WTC11 (cell line): ENCODE results near the gene SSH3. TPM values are rescaled to one million over a fixed set of nuclear protein-coding genes. Genes with fewer than 3 reads are reported as not detected.

ENCODE experiments used
- ATAC-seq: fragments of 200-7000 bp; cut with Tn5 transposase; 2 replicates; pipeline ENCODE4 v1.10.0; 2021; ENCODE audit warnings: mild to moderate bottlenecking, moderate library complexity
- CTCF ChIA-PET: fragments of 300-600 bp; sonication (Branson Sonifier 250); formaldehyde crosslinking; loops from one replicate; lab custom pipeline; 2021; ENCODE audit warnings: antibody characterized with exemption; lab: Charles Lee
- POLR2A ChIA-PET: fragments of 350-600 bp; sonication (Branson Sonifier 250); formaldehyde crosslinking; loops from one replicate; lab custom pipeline; 2021; ENCODE audit warnings: antibody characterized with exemption; lab: Charles Lee
- DNase-seq: peaks from one replicate; pipeline ENCODE4 v3.0.0; 2021; ENCODE audit warnings: low spot score
- H3K27ac Mint-ChIP-seq: 2 replicates; pipeline ENCODE4 v1.8.0; 2021; ENCODE audit warnings: mixed read lengths
- H3K27me3 Mint-ChIP-seq: 2 replicates; pipeline ENCODE4 v1.8.0; 2021; ENCODE audit warnings: low read depth, mild to moderate bottlenecking, moderate library complexity, mixed read lengths
- H3K36me3 Mint-ChIP-seq: 2 replicates; pipeline ENCODE4 v1.8.0; 2021; ENCODE audit warnings: mixed read lengths
- H3K4me1 Mint-ChIP-seq: 2 replicates; pipeline ENCODE4 v1.8.0; 2022; ENCODE audit warnings: mixed read lengths
- H3K4me3 Mint-ChIP-seq: 2 replicates; pipeline ENCODE4 v1.8.0; 2021; ENCODE audit warnings: mild to moderate bottlenecking, moderate library complexity, mixed read lengths
- H3K9me3 Mint-ChIP-seq: 2 replicates; pipeline ENCODE4 v1.8.0; 2021; ENCODE audit warnings: mixed read lengths
- ATF1 ChIP-seq: sonication (generic); formaldehyde crosslinking; IDR thresholded peaks from 2 replicates; pipeline ENCODE4 v1.8.1; 2023; ENCODE audit warnings: mild to moderate bottlenecking, moderate library complexity, missing genetic modification reagents
- GABPB1 ChIP-seq: sonication (generic); formaldehyde crosslinking; IDR thresholded peaks from 2 replicates; pipeline ENCODE4 v1.8.1; 2023; ENCODE audit warnings: mild to moderate bottlenecking, missing genetic modification reagents
- JAZF1 ChIP-seq: fragments of 250-450 bp; sonication (Bioruptor Pico); IDR thresholded peaks from 2 replicates; pipeline ENCODE4 v1.9.0; 2021; ENCODE audit warnings: moderate library complexity, mild to moderate bottlenecking, inconsistent platforms
- MYBL2 ChIP-seq: sonication (generic); formaldehyde crosslinking; IDR thresholded peaks from 2 replicates; pipeline ENCODE4 v1.8.1; 2023; ENCODE audit warnings: mild to moderate bottlenecking, moderate library complexity, missing genetic modification reagents
- NR3C1 ChIP-seq: sonication (generic); formaldehyde crosslinking; conservative IDR thresholded peaks from 2 replicates; pipeline ENCODE4 v1.8.1; 2023; ENCODE audit warnings: low read depth, mild to moderate bottlenecking, missing genetic modification reagents
- RELA ChIP-seq: sonication (generic); formaldehyde crosslinking; IDR thresholded peaks from 2 replicates; pipeline ENCODE4 v1.8.1; 2022; ENCODE audit warnings: missing genetic modification reagents, mild to moderate bottlenecking, borderline replicate concordance
- TEAD4 ChIP-seq: sonication (generic); formaldehyde crosslinking; IDR thresholded peaks from 2 replicates; pipeline ENCODE4 v1.8.0; 2022; ENCODE audit warnings: mild to moderate bottlenecking, missing genetic modification reagents
- TP53 ChIP-seq: sonication (generic); formaldehyde crosslinking; IDR thresholded peaks from 2 replicates; pipeline ENCODE4 v1.8.1; 2023; ENCODE audit warnings: mild to moderate bottlenecking, missing genetic modification reagents
- ZNF121 ChIP-seq: sonication (generic); formaldehyde crosslinking; IDR thresholded peaks from 2 replicates; pipeline ENCODE4 v1.8.0; 2023; ENCODE audit warnings: missing genetic modification reagents
- ZNF396 ChIP-seq: fragments of 250-450 bp; sonication (Bioruptor Pico); IDR thresholded peaks from 2 replicates; pipeline ENCODE4 v1.8.0; 2021; ENCODE audit warnings: mild to moderate bottlenecking, moderate library complexity, borderline replicate concordance
- total RNA-seq: library from RNA; stranded (reverse); gene quantifications from 3 replicates; pipeline ENCODE4 v1.2.3, GENCODE V29; 2021
- TF ChIP-seq, protein P1 (sequence below): fragments of 250-450 bp; sonication (Bioruptor Pico); IDR thresholded peaks from 2 replicates; pipeline ENCODE4 v1.9.0; 2021; ENCODE audit warnings: mild to moderate bottlenecking
- TF ChIP-seq, protein P2 (sequence below): sonication (generic); formaldehyde crosslinking; conservative IDR thresholded peaks from 2 replicates; pipeline ENCODE4 v1.8.1; 2022; ENCODE audit warnings: mild to moderate bottlenecking, missing genetic modification reagents
- TF ChIP-seq, protein P3 (sequence below): sonication (generic); formaldehyde crosslinking; IDR thresholded peaks from 2 replicates; pipeline ENCODE4 v1.8.1; 2023; ENCODE audit warnings: mild to moderate bottlenecking, missing genetic modification reagents
- TF ChIP-seq, protein P4 (sequence below): sonication (generic); formaldehyde crosslinking; IDR thresholded peaks from 2 replicates; pipeline ENCODE4 v1.8.0; 2022; ENCODE audit warnings: missing genetic modification reagents
- TF ChIP-seq, protein P5 (sequence below): sonication (generic); formaldehyde crosslinking; IDR thresholded peaks from 2 replicates; pipeline ENCODE4 v1.8.1; 2022; ENCODE audit warnings: mild to moderate bottlenecking, moderate library complexity, missing genetic modification reagents
- TF ChIP-seq, protein P6 (sequence below): fragments of 250-450 bp; sonication (Bioruptor Pico); IDR thresholded peaks from 2 replicates; pipeline ENCODE4 v1.9.0; 2021; ENCODE audit warnings: mild to moderate bottlenecking
- TF ChIP-seq, protein P7 (sequence below): sonication (generic); formaldehyde crosslinking; IDR thresholded peaks from 2 replicates; pipeline ENCODE4 v1.8.1; 2023; ENCODE audit warnings: mild to moderate bottlenecking, moderate library complexity, missing genetic modification reagents

SSH3 gene
- total RNA-seq, 1 experiment from 2014 or later: 42.3 TPM

DNA sequence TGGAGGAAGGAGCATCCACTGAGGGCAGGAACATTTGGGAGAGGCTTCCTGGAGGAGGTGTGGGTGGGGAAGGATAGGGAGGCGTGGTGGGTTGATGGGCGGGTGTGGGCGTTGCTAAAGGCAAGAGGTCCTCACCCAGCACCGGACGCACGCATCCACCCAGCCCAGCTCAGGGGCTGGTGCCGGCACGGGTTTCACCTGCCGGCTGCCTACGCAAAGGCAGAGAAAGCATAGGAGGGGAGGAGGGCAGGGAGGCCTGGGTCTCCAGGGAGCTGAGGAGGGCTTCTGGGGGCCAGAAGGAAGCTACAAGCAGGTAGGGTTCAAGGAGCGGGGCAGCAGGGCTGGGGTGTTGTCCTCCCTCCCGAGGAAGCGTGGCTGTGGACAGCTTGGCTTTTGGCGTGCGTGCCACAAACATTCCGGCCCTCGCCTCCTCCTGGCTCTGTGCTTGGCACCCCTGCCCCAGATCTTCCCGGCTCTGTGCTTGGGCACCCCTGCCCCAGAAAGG, 7.8 kb downstream of the SSH3 start:
- Mint-ChIP-seq H3K27me3 (peaks cover 13% of the 10 kb centered on the region), H3K4me1 (no peaks in the 10 kb centered on the region), H3K36me3 (peaks cover 2% of the 10 kb centered on the region; the same call in 1 of the 2 replicates)
- CTCF ChIA-PET: interaction anchor here (0.5 to 1.7 kb wide), 5 partner anchors 9 to 751 kb away, joined by 3 to 6 read pairs (median 5); no protein-coding TSS in a partner anchor
- POLR2A ChIA-PET: no interaction called here
- TF ChIP-seq, protein P1, sequence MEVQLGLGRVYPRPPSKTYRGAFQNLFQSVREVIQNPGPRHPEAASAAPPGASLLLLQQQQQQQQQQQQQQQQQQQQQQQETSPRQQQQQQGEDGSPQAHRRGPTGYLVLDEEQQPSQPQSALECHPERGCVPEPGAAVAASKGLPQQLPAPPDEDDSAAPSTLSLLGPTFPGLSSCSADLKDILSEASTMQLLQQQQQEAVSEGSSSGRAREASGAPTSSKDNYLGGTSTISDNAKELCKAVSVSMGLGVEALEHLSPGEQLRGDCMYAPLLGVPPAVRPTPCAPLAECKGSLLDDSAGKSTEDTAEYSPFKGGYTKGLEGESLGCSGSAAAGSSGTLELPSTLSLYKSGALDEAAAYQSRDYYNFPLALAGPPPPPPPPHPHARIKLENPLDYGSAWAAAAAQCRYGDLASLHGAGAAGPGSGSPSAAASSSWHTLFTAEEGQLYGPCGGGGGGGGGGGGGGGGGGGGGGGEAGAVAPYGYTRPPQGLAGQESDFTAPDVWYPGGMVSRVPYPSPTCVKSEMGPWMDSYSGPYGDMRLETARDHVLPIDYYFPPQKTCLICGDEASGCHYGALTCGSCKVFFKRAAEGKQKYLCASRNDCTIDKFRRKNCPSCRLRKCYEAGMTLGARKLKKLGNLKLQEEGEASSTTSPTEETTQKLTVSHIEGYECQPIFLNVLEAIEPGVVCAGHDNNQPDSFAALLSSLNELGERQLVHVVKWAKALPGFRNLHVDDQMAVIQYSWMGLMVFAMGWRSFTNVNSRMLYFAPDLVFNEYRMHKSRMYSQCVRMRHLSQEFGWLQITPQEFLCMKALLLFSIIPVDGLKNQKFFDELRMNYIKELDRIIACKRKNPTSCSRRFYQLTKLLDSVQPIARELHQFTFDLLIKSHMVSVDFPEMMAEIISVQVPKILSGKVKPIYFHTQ (CRISPR knock-in tag): no peak
- TF ChIP-seq, protein P2, sequence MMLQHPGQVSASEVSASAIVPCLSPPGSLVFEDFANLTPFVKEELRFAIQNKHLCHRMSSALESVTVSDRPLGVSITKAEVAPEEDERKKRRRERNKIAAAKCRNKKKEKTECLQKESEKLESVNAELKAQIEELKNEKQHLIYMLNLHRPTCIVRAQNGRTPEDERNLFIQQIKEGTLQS (CRISPR knock-in tag): no peak
- no peak for TF ChIP-seq RELA (CRISPR knock-in tag)
- no peak for TF ChIP-seq JAZF1 (CRISPR knock-in tag)
- TF ChIP-seq, protein P3, sequence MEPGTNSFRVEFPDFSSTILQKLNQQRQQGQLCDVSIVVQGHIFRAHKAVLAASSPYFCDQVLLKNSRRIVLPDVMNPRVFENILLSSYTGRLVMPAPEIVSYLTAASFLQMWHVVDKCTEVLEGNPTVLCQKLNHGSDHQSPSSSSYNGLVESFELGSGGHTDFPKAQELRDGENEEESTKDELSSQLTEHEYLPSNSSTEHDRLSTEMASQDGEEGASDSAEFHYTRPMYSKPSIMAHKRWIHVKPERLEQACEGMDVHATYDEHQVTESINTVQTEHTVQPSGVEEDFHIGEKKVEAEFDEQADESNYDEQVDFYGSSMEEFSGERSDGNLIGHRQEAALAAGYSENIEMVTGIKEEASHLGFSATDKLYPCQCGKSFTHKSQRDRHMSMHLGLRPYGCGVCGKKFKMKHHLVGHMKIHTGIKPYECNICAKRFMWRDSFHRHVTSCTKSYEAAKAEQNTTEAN (CRISPR knock-in tag): no peak
- no peak for TF ChIP-seq TEAD4 (CRISPR knock-in tag)
- no peak for TF ChIP-seq MYBL2 (CRISPR knock-in tag)
- no peak for TF ChIP-seq ATF1 (CRISPR knock-in tag)
- TF ChIP-seq, protein P4, sequence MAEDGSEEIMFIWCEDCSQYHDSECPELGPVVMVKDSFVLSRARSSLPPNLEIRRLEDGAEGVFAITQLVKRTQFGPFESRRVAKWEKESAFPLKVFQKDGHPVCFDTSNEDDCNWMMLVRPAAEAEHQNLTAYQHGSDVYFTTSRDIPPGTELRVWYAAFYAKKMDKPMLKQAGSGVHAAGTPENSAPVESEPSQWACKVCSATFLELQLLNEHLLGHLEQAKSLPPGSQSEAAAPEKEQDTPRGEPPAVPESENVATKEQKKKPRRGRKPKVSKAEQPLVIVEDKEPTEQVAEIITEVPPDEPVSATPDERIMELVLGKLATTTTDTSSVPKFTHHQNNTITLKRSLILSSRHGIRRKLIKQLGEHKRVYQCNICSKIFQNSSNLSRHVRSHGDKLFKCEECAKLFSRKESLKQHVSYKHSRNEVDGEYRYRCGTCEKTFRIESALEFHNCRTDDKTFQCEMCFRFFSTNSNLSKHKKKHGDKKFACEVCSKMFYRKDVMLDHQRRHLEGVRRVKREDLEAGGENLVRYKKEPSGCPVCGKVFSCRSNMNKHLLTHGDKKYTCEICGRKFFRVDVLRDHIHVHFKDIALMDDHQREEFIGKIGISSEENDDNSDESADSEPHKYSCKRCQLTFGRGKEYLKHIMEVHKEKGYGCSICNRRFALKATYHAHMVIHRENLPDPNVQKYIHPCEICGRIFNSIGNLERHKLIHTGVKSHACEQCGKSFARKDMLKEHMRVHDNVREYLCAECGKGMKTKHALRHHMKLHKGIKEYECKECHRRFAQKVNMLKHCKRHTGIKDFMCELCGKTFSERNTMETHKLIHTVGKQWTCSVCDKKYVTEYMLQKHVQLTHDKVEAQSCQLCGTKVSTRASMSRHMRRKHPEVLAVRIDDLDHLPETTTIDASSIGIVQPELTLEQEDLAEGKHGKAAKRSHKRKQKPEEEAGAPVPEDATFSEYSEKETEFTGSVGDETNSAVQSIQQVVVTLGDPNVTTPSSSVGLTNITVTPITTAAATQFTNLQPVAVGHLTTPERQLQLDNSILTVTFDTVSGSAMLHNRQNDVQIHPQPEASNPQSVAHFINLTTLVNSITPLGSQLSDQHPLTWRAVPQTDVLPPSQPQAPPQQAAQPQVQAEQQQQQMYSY: no peak
- TF ChIP-seq, protein P5, sequence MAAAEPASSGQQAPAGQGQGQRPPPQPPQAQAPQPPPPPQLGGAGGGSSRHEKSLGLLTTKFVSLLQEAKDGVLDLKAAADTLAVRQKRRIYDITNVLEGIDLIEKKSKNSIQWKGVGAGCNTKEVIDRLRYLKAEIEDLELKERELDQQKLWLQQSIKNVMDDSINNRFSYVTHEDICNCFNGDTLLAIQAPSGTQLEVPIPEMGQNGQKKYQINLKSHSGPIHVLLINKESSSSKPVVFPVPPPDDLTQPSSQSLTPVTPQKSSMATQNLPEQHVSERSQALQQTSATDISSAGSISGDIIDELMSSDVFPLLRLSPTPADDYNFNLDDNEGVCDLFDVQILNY (CRISPR knock-in tag): no peak
- no peak for TF ChIP-seq ZNF121 (CRISPR knock-in tag)
- TF ChIP-seq ZNF396 (CRISPR knock-in tag): no peak
- no peak for TF ChIP-seq GABPB1
- TF ChIP-seq, protein P6, sequence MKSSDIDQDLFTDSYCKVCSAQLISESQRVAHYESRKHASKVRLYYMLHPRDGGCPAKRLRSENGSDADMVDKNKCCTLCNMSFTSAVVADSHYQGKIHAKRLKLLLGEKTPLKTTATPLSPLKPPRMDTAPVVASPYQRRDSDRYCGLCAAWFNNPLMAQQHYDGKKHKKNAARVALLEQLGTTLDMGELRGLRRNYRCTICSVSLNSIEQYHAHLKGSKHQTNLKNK: no peak
- TF ChIP-seq NR3C1 (CRISPR knock-in tag): no peak
- TF ChIP-seq TP53 (CRISPR knock-in tag): no peak
- TF ChIP-seq, protein P7, sequence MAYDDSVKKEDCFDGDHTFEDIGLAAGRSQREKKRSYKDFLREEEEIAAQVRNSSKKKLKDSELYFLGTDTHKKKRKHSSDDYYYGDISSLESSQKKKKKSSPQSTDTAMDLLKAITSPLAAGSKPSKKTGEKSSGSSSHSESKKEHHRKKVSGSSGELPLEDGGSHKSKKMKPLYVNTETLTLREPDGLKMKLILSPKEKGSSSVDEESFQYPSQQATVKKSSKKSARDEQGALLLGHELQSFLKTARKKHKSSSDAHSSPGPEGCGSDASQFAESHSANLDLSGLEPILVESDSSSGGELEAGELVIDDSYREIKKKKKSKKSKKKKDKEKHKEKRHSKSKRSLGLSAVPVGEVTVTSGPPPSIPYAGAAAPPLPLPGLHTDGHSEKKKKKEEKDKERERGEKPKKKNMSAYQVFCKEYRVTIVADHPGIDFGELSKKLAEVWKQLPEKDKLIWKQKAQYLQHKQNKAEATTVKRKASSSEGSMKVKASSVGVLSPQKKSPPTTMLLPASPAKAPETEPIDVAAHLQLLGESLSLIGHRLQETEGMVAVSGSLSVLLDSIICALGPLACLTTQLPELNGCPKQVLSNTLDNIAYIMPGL: no peak
- TF ChIP-seq, all 79 proteins: peak for 0
- no peak overlapping the region for H3K27ac Mint-ChIP-seq
- ATAC-seq (no peak), DNase-seq (no peak)
- no peak overlapping the region for H3K4me3 Mint-ChIP-seq
- H3K9me3 Mint-ChIP-seq: no peaks in the 10 kb centered on the region
